Stimulated activated CD8-positive, alpha-beta memory T cell treated with anti-CD3 and anti-CD28 coated beads, Interleukin-4, amount 100 ng/mL, for 4 hours (primary cell): ENCODE measurements around the gene COX4I1.

Source experiments
- DNase-seq, 2 donors: peaks; one replicate each; pipeline ENCODE4 v3.0.0-alpha.2; 2020; ENCODE audit warnings: low read depth in 2 of 2, low spot score in 1 of 2

The COX4I1 gene

DNA sequence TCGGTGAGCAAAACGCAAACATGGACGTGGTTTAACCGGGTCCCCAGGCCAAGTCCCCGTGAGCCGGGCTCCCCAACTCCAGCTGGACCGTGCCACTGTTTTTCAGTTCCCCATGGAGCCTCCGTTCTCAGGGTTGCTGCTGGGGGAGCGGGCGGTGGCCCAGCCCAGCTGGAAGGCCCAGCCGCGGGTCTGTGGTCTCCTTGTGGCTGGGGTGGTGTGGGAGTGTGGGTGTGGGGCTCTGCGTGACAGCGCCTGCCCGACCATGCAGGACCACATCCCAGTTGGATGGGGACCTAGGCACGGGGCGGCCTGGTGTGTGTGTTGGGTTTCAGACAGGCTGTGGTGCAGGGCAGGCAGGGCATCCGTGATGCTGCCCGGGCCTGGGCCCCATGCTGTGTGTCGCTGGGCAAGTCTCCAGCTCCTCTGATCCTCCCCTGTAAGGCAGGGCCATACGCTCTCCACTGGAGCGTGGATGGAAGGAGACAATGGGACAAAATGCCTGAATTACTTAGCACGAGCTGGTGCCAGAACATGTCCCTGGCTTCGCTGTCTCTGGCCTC, 40.3 kb downstream of the COX4I1 start:
- no peak for DNase-seq

DNA sequence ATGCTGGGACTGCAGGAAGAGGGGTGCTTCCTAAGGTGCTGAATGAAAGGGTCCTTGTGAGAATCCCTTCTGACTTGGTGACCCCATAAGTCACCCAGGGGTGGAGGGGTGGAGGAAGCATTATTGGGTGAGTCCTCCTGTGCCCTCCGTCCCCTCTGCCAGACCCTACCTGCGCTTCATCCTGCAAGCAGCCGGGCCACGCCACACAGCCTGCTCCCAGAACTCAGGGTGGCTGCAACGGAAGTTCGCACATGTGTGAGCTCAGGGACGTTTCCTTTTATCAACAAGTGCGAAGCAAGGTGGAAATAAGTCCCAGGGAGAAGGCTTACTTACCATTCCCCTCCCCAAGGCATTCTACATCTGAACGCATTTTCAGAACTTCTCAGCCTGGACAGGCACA, 40.9 kb downstream of the COX4I1 start:
- no peak for DNase-seq

DNA sequence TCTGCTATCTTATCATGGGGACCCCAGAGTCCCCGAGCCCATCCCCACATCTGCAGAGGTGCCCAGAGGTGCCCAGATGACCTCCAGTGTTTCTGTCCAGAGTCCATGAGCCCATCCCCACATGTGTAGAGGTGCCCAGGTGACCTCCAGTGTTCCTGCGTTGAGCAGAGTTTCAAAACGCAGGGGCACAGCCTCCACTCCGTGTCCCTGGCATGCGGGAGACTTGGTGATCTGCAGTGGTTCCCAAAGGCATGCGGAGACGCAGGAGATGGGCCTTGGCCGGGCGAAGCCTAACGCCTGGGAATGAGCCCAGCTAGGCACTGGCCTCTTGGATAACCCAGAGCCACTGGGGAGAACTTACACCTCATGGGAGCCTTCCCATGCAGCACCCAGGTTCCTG, 41.3 kb downstream of the COX4I1 start:
- no peak for DNase-seq

DNA sequence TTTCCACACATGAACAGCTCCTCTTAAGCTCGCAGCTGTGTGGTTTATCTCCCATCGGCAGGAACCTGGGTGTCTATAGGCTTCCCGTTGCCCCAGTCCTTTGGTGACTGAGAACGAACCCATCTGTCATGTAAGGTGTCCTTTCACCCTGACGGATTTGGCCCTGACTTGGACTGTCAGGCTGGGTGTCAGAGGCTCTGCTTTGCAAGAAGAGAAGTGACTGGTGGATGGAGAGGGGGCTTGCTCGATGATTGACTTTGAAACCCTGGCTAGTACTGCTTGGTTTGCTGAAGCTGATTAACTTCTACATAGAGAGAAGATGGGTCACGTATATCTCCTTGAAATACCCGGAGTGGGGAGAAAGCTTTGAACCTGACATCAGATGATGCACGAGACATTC, 42.9 kb downstream of the COX4I1 start:
- no peak for DNase-seq

- DNase-seq, result no peak
Measured at GRCh38 chr16:85842848-85843247, 43.4 kb downstream of the COX4I1 start.

DNA sequence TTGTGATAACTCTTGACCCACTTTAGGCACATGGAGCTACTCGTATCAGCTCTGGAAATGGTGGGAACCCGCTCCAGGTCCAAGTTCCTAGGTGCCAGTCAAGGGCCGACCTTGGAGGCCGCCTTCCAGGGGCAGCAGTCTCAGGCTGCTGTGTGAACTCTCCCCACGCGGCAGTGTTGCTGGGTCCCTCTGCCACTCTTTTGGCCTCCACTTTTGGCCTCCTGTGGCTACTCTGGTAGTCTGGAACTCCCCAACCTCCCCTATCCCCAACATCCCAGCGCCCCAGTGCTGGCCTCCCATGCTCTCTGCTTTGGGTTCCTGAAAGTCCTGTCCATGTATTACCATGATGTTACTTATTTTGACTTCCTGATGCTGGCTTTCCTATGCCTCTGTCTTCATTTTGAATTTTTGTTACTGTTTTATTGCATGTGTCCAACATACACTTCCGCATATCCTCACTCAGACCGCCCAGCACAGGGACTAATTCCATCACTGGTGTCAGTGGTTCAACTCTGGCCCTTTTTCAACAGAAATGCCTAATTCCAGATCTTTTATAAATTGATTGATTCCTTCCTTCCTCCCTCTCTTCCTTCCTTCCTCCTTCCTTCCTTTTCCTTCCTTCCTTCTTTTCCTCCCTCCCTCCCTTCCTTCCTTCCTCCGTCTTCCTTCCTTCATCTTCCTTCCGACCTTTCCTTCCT, 44.1 kb downstream of the COX4I1 start:
- no peak for DNase-seq

DNA sequence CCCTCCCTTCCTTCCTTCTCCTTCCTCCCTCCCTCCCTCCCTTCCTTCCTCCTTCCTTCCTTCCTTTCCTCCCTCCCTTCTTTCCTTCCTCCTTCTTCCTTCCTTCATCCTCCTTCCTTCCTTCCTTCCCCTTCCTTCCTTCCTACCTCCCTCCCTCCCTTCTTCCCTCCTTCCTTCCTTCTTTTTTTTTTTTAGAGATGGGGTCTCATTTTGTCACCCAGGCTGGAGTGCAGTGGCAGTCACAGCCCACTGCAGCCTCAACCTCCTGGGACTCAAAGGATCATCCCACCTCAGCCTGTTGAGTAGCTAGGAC, 44.6 kb downstream of the COX4I1 start:
- DNase-seq, result no peak

GRCh38 chr16:85844786-85845185, 45.3 kb downstream of the COX4I1 start:
- DNase-seq, result no peak

GRCh38 chr16:85845266-85845665, 45.8 kb downstream of the COX4I1 start:
- no peak for DNase-seq

DNA sequence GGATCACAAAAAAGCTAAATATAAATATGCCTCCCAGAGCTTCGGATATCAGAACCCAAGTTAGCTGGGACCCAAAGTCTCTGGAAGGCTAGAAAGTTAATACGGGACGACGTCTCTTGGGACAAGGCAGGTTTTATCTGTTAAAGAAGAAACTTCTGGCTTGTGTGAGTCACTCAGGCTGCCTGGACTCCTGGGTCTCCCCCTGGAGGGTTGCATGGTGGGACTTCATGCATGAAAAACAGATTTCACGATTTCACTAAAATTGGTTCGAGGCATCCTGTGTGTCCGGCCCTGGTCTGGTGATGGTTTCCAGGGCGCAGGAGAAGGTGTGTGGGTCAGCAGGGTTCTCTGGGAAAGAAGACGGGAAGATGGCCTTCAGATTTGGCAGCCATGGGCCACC, 47.0 kb downstream of the COX4I1 start:
- no peak for DNase-seq

- no peak for DNase-seq
Measured at GRCh38 chr16:85847036-85847435, 47.5 kb downstream of the COX4I1 start.

- DNase-seq, result no peak
Measured at GRCh38 chr16:85847681-85848601, 48.4 kb downstream of the COX4I1 start.

DNA sequence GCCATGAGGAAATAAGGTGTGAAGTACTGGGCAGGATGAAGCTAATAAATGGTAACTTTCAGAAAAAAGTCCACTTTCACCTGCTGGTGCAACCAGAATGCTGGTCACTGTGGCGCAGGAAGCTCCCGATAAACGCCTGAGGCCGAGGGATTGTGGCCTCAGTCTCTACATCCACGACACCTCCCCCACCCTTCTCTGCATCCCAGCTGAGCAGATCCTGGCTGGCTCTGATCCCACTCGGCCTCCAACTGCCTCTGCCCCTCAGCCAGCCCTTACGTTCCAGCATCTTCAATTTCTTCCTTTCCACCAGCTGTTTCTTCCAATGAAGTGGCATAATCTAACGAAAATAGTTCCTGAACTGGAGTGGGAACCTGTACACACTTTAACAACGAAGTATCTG, 49.5 kb downstream of the COX4I1 start:
- no peak for DNase-seq

GRCh38 chr16:85849388-85849787, 49.9 kb downstream of the COX4I1 start:
- DNase-seq, result no peak

GRCh38 chr16:85850344-85850880, 50.9 kb downstream of the COX4I1 start:
- no peak for DNase-seq

GRCh38 chr16:85851034-85851785, 51.7 kb downstream of the COX4I1 start:
- DNase-seq, result no peak

DNA sequence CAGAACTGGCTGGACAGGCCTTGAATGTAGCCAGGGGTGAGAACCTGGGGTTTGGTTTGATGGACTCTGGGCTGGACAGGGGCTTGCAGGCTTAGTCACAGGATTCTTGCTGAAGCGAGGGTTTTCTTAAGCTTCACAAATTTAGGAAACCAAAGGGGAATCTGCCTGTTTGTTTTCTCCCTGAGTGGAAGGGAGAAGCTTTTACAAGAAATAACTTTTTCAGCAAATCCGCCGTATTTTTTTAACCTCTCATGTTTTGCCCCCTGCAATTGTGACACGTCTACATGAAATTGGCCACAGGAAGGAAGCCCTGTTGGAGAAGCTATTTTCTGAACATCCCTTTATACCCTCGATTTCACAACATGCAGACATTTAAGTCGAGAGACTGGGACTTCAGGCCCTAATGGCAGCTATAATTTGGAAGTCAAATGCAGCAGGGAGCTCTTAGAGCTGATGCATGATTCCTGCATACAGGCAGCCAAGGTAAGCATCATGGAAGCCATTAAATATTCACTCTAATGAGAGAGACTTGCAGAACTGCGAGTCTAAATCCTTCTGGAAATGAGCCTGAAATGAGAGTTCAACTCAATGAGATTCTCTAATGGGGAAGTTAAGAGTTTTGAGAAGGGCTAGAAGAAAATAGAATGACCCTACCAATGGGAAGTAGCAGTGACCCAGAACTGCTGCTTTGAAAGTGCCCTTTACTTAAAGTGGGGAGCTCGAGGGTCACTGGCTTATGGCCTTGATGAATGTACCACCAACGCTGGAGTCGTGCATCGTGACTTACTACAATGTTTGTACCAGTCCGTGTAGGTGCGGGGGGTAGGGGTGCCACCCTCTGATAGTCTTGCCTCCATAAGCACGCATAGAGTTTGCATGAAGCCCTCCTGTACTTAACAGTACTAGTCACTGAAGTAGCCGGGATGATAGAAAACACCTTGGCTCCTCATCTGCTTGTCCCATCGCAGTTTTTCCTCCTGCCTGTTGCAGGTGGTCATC, 54.4 kb downstream of the COX4I1 start:
- no peak for DNase-seq

GRCh38 chr16:85854935-85855334, 55.4 kb downstream of the COX4I1 start:
- no peak for DNase-seq

GRCh38 chr16:85856079-85856478, 56.6 kb downstream of the COX4I1 start:
- DNase-seq, result no peak

- DNase-seq, result no peak
Measured at GRCh38 chr16:85856585-85856984, 57.1 kb downstream of the COX4I1 start.
